ENCODE measurements around the gene ACSBG1. TPM values are rescaled to one million over a fixed set of nuclear protein-coding genes. Genes with fewer than 3 reads are reported as not detected.
A peak's percentile ranks its signal among the peaks of the same experiment; 100 is the strongest.
"Not testable (repeated sequence)": the region's sequence is repeated elsewhere in the genome, so short reads cannot be mapped to it uniquely, and the experiment has no call there.

ACSBG1 gene
- total RNA-seq, 2 donors from 2014 or later: 0.31 TPM; not detected in 1

GRCh38 chr15:78168608-78169007 is 65.8 kb downstream of the ACSBG1 start:
- H3K4me1 Mint-ChIP-seq (ENCODE audit: low read depth in 2 of 2): peaks cover 12 to 17% of the 10 kb centered on the region in 2 donors
- no peak overlapping the region for H3K27ac Mint-ChIP-seq
- ATAC-seq (no peak), DNase-seq (ENCODE audit: low spot score) (no peak)
- H3K36me3 Mint-ChIP-seq: peaks cover 33% of the 10 kb centered on the region
- H3K27me3 Mint-ChIP-seq: no peaks in the 10 kb centered on the region
- H3K4me3 Mint-ChIP-seq: no peak overlapping the region
- no peaks in the 10 kb centered on the region for H3K9me3 Mint-ChIP-seq

GRCh38 chr15:78167227-78167888 is 67.0 kb downstream of the ACSBG1 start:
- DNase-seq (ENCODE audit: low spot score) (no peak), ATAC-seq (peak; percentile 71 to 95)
- no peaks in the 10 kb centered on the region for H3K9me3 Mint-ChIP-seq
- H3K4me1 Mint-ChIP-seq (ENCODE audit: low read depth in 2 of 2): peaks cover 7 to 15% of the 10 kb centered on the region in 2 donors
- peak overlapping the region in 1 of 2 donors; percentile 77 for H3K27ac Mint-ChIP-seq
- H3K4me3 Mint-ChIP-seq: peak overlapping the region; percentile 67
- no peaks in the 10 kb centered on the region for H3K27me3 Mint-ChIP-seq
- H3K36me3 Mint-ChIP-seq: peaks cover 39% of the 10 kb centered on the region

- Mint-ChIP-seq H3K4me3 (no peak overlapping the region), H3K9me3 (no peaks in the 10 kb centered on the region), H3K4me1 (ENCODE audit: low read depth in 2 of 2) (peaks cover 7 to 15% of the 10 kb centered on the region in 2 donors), H3K36me3 (peaks cover 35% of the 10 kb centered on the region), H3K27me3 (no peaks in the 10 kb centered on the region), H3K27ac (no peak overlapping the region)
- no peak for ATAC-seq
- no peak for DNase-seq (ENCODE audit: low spot score)
These were observed 70.4 kb downstream of the ACSBG1 start for GRCh38 chr15:78164010-78164409.

GRCh38 chr15:78162038-78162437 is 72.3 kb downstream of the ACSBG1 start:
- DNase-seq (ENCODE audit: low spot score) (no peak), ATAC-seq (no peak)
- peaks cover 4 to 6% of the 10 kb centered on the region in 2 donors for H3K4me1 Mint-ChIP-seq (ENCODE audit: low read depth in 2 of 2)
- H3K27me3 Mint-ChIP-seq: no peaks in the 10 kb centered on the region
- H3K27ac Mint-ChIP-seq: no peak overlapping the region
- H3K36me3 Mint-ChIP-seq: peaks cover 26% of the 10 kb centered on the region
- H3K9me3 Mint-ChIP-seq: no peaks in the 10 kb centered on the region
- H3K4me3 Mint-ChIP-seq: no peak overlapping the region

GRCh38 chr15:78159395-78159794 is 75.0 kb downstream of the ACSBG1 start:
- Mint-ChIP-seq H3K27ac (no peak overlapping the region), H3K36me3 (peaks cover 20% of the 10 kb centered on the region), H3K4me3 (no peak overlapping the region), H3K27me3 (no peaks in the 10 kb centered on the region), H3K4me1 (ENCODE audit: low read depth in 2 of 2) (no peaks in the 10 kb centered on the region), H3K9me3 (no peaks in the 10 kb centered on the region)
- ATAC-seq: no peak
- DNase-seq (ENCODE audit: low spot score): no peak

- Mint-ChIP-seq H3K27me3 (no peaks in the 10 kb centered on the region), H3K4me1 (ENCODE audit: low read depth in 2 of 2) (peaks cover 0 to 5% of the 10 kb centered on the region in 2 donors), H3K36me3 (peaks cover 11% of the 10 kb centered on the region), H3K9me3 (no peaks in the 10 kb centered on the region), H3K4me3 (no peak overlapping the region), H3K27ac (peak overlapping the region in 1 of 2 donors; percentile 41)
- ATAC-seq (no peak), DNase-seq (ENCODE audit: low spot score) (no peak)
These were observed 77.2 kb downstream of the ACSBG1 start for GRCh38 chr15:78157203-78157602.

- H3K27me3 Mint-ChIP-seq: no peaks in the 10 kb centered on the region
- peaks cover 0 to 5% of the 10 kb centered on the region in 2 donors for H3K4me1 Mint-ChIP-seq (ENCODE audit: low read depth in 2 of 2)
- no peak overlapping the region for H3K27ac Mint-ChIP-seq
- DNase-seq (ENCODE audit: low spot score) (no peak), ATAC-seq (no peak)
- H3K36me3 Mint-ChIP-seq: peaks cover 5% of the 10 kb centered on the region
- H3K9me3 Mint-ChIP-seq: no peaks in the 10 kb centered on the region
- no peak overlapping the region for H3K4me3 Mint-ChIP-seq
These were observed 77.7 kb downstream of the ACSBG1 start for GRCh38 chr15:78156653-78157052.

GRCh38 chr15:78155355-78155939 is 78.9 kb downstream of the ACSBG1 start:
- DNase-seq (ENCODE audit: low spot score) (no peak), ATAC-seq (no peak)
- no peak overlapping the region for H3K4me3 Mint-ChIP-seq
- no peaks in the 10 kb centered on the region for H3K9me3 Mint-ChIP-seq
- peaks cover 4% of the 10 kb centered on the region for H3K36me3 Mint-ChIP-seq
- H3K27ac Mint-ChIP-seq: no peak overlapping the region
- H3K27me3 Mint-ChIP-seq: no peaks in the 10 kb centered on the region
- peaks cover 5 to 10% of the 10 kb centered on the region in 2 donors for H3K4me1 Mint-ChIP-seq (ENCODE audit: low read depth in 2 of 2)

GRCh38 chr15:78154955-78155354 is 79.4 kb downstream of the ACSBG1 start:
- no peaks in the 10 kb centered on the region for H3K27me3 Mint-ChIP-seq
- H3K36me3 Mint-ChIP-seq: peaks cover 4% of the 10 kb centered on the region
- H3K27ac Mint-ChIP-seq: no peak overlapping the region
- ATAC-seq: no peak
- no peak overlapping the region for H3K4me3 Mint-ChIP-seq
- no peaks in the 10 kb centered on the region for H3K9me3 Mint-ChIP-seq
- peaks cover 10 to 12% of the 10 kb centered on the region in 2 donors for H3K4me1 Mint-ChIP-seq (ENCODE audit: low read depth in 2 of 2)
- DNase-seq (ENCODE audit: low spot score): no peak

GRCh38 chr15:78151075-78151474 is 83.3 kb downstream of the ACSBG1 start:
- not testable (repeated sequence) for H3K36me3 Mint-ChIP-seq, H3K9me3 Mint-ChIP-seq

GRCh38 chr15:78149805-78150751 is 84.3 kb downstream of the ACSBG1 start:
- ATAC-seq (no peak), DNase-seq (ENCODE audit: low spot score) (no peak)
- Mint-ChIP-seq H3K27ac (peak overlapping the region; percentile 67 to 87), H3K4me3 (peak overlapping the region; percentile 95), H3K9me3 (no peaks in the 10 kb centered on the region), H3K4me1 (ENCODE audit: low read depth in 2 of 2) (peaks cover 26% of the 10 kb centered on the region in 2 donors), H3K27me3 (no peaks in the 10 kb centered on the region), H3K36me3 (peaks cover 4% of the 10 kb centered on the region)

More at GRCh38 chr15:78151075-78151474, 83.3 kb downstream of the ACSBG1 start:
- not testable (repeated sequence) for DNase-seq (ENCODE audit: low spot score); ATAC-seq; H3K27me3 Mint-ChIP-seq
- Mint-ChIP-seq H3K4me1 (ENCODE audit: low read depth in 2 of 2) (peaks cover 26% of the 10 kb centered on the region in 2 donors), H3K4me3 (peak overlapping the region; percentile 95), H3K27ac (peak overlapping the region; percentile 67 to 87)

- peaks cover 26% of the 10 kb centered on the region in 2 donors for H3K4me1 Mint-ChIP-seq (ENCODE audit: low read depth in 2 of 2)
These were observed 85.1 kb downstream of the ACSBG1 start, which contains the start of gene IDH3A for GRCh38 chr15:78149068-78149804. Gene IDH3A, plus strand, starts transcription at chr15:78149362. Its CDS starts 42 bp downstream, at chr15:78149404.

More at GRCh38 chr15:78149068-78149804, 85.1 kb downstream of the ACSBG1 start, which contains the start of gene IDH3A:
- Mint-ChIP-seq H3K9me3 (no peaks in the 10 kb centered on the region), H3K27me3 (no peaks in the 10 kb centered on the region), H3K27ac (peak within 1 kb of the TSS; percentile 74 to 98), H3K36me3 (peaks cover 4% of the 10 kb centered on the region), H3K4me3 (peak within 1 kb of the TSS; percentile 95)
- ATAC-seq: peak; percentile 97 to 99
- peak; percentile 99 for DNase-seq (ENCODE audit: low spot score)
